ENCODE results near the gene CBFA2T2.

Gene CBFA2T2

DNA sequence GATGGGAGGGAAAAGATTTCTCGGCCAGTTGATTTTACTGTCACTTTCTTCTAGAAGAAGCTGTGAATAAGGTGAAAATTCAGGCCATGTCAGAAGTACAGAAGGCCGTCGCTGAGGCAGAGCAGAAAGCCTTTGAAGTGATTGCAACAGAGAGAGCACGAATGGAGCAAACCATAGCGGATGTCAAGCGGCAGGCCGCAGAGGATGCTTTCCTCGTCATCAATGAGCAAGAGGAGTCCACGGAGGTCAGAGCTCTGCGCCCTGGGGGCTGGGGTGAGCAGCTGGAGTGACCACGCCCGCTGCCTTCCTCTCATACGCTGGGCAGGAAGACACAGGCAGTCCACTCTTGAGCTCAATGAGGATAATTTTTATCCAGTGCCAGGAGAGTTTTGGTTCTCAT is 150.4 kb downstream of the CBFA2T2 start:
- no peak overlapping the region for H2AFZ ChIP-seq (ENCODE audit: insufficient read depth, low read length, poor library complexity)
- H3K27me3 ChIP-seq (ENCODE audit: insufficient read depth, low read length): no peaks in the 10 kb centered on the region
- no peak overlapping the region for H3K9ac ChIP-seq (ENCODE audit: low read length)
- H3K36me3 ChIP-seq (ENCODE audit: control insufficient read depth in 1 of 2, insufficient read depth in 2 of 2, low read length in 2 of 2): peaks cover 21 to 31% of the 10 kb centered on the region in 2 experiments
- H3K79me1 ChIP-seq (ENCODE audit: low read length): no peaks in the 10 kb centered on the region
- H3K4me3 ChIP-seq (ENCODE audit: low read depth, low read length): no peak overlapping the region
- no peak for DNase-seq
- H2AK5ac ChIP-seq (ENCODE audit: low read length): no peak overlapping the region
- H3K4me1 ChIP-seq (ENCODE audit: control insufficient read depth in 1 of 2, insufficient read depth in 2 of 2, low read length in 2 of 2): peaks cover 0 to 2% of the 10 kb centered on the region in 2 experiments
- no peak overlapping the region for H2BK120ac ChIP-seq (ENCODE audit: insufficient read depth, low read length, poor library complexity)
- H3K23ac ChIP-seq (ENCODE audit: low read length): no peak overlapping the region
- H3K4me2 ChIP-seq (ENCODE audit: low read length): no peak overlapping the region
- no peak overlapping the region for H3K4ac ChIP-seq (ENCODE audit: low read depth, low read length)
- no peak overlapping the region for H3K27ac ChIP-seq (ENCODE audit: low read depth, low read length)
- H4K8ac ChIP-seq (ENCODE audit: low read depth, low read length): no peak overlapping the region
- no peak overlapping the region for H4K12ac ChIP-seq (ENCODE audit: low read depth, low read length)
- no peak overlapping the region for H2BK12ac ChIP-seq (ENCODE audit: low read length)
- H3K79me2 ChIP-seq (ENCODE audit: control insufficient read depth, insufficient read depth, low read length, poor library complexity): no peaks in the 10 kb centered on the region
- H2BK5ac ChIP-seq (ENCODE audit: low read depth, low read length, poor library complexity): no peak overlapping the region
- no peaks in the 10 kb centered on the region for H3K9me3 ChIP-seq (ENCODE audit: insufficient read depth, low read depth, low read length)
- no peak overlapping the region for H3K14ac ChIP-seq (ENCODE audit: low read length)
- no CpG with 5 or more reads among the region's 13 CpGs for WGBS (ENCODE audit: extremely low coverage, insufficient coverage, insufficient read length)
- no peak overlapping the region for H4K91ac ChIP-seq (ENCODE audit: low read depth, low read length)
- H3K18ac ChIP-seq (ENCODE audit: low read length): no peak overlapping the region

DNA sequence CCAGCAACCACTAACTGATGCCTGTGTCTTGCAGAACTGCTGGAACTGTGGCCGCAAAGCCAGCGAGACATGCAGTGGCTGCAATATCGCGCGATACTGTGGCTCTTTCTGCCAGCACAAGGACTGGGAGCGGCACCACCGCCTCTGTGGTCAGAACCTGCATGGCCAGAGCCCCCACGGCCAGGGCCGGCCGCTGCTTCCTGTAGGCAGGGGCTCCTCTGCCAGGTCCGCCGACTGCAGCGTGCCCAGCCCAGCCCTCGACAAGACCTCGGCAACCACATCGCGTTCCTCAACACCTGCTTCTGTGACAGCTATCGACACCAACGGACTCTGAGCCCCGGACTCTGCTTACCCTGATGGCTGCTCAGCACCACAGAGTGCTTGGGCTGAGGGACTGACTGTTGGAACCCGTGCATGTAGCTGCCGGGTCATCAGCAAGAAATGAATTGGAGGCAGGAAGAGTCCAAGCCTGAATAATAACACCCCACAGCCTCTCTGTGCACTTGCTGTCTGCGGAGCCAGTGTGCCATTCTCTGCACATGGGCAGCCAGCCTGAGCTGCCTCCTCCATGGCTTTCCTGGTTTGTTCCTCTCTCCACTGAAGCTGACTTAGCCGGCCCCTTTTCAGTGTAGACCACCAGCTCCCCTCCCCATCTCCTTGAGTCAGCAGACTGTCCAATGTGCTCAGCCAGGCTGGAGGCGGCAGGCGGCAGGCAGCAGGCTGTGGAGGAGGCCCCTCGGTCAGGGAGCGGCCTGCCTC is 154.6 kb downstream of the CBFA2T2 start:
- no peak overlapping the region for H3K27ac ChIP-seq (ENCODE audit: low read depth, low read length)
- WGBS (ENCODE audit: extremely low coverage, insufficient coverage, insufficient read length): no CpG with 5 or more reads among the region's 28 CpGs

DNA sequence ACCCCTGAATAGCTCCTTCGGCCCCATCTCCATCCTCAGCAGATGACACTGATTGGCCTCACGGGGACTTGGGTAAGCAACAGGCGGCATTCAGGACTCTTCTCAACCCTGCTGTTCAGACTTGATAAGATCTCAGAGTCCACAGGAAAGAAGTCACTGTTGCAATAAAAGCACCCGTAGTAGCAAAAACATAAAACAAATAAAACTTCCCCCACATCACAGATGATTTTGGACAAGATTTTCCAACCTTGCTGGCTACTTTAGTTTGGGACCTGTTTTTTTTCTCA is 155.1 kb downstream of the CBFA2T2 start:
- Histone ChIP-seq H3K27me3 (ENCODE audit: insufficient read depth, low read length) (no peaks in the 10 kb centered on the region), H2BK5ac (ENCODE audit: low read depth, low read length, poor library complexity) (no peak overlapping the region), H2BK12ac (ENCODE audit: low read length) (no peak overlapping the region), H3K4me1 (ENCODE audit: control insufficient read depth in 1 of 2, insufficient read depth in 2 of 2, low read length in 2 of 2) (peaks cover 0 to 2% of the 10 kb centered on the region in 2 experiments), H3K18ac (ENCODE audit: low read length) (no peak overlapping the region), H2AK5ac (ENCODE audit: low read length) (no peak overlapping the region), H3K4me3 (ENCODE audit: low read depth, low read length) (no peak overlapping the region), H4K91ac (ENCODE audit: low read depth, low read length) (no peak overlapping the region), H3K79me1 (ENCODE audit: low read length) (no peaks in the 10 kb centered on the region), H3K79me2 (ENCODE audit: control insufficient read depth, insufficient read depth, low read length, poor library complexity) (no peaks in the 10 kb centered on the region), H3K14ac (ENCODE audit: low read length) (no peak overlapping the region), H2AFZ (ENCODE audit: insufficient read depth, low read length, poor library complexity) (no peak overlapping the region), H3K9me3 (ENCODE audit: insufficient read depth, low read depth, low read length) (no peaks in the 10 kb centered on the region), H3K23ac (ENCODE audit: low read length) (no peak overlapping the region), H3K36me3 (ENCODE audit: control insufficient read depth in 1 of 2, insufficient read depth in 2 of 2, low read length in 2 of 2) (peaks cover 23 to 27% of the 10 kb centered on the region in 2 experiments), H3K27ac (ENCODE audit: low read depth, low read length) (no peak overlapping the region), H3K4ac (ENCODE audit: low read depth, low read length) (no peak overlapping the region), H2BK120ac (ENCODE audit: insufficient read depth, low read length, poor library complexity) (no peak overlapping the region), H4K12ac (ENCODE audit: low read depth, low read length) (no peak overlapping the region), H3K9ac (ENCODE audit: low read length) (no peak overlapping the region), H3K4me2 (ENCODE audit: low read length) (no peak overlapping the region), H4K8ac (ENCODE audit: low read depth, low read length) (no peak overlapping the region)
- WGBS (ENCODE audit: extremely low coverage, insufficient coverage, insufficient read length): no CpG with 5 or more reads among the region's 4 CpGs
- DNase-seq: peak in 1 of 2 donors; percentile 28

More for the DNA sequence above, 154.6 kb downstream of the CBFA2T2 start:
- Histone ChIP-seq H2BK120ac (ENCODE audit: insufficient read depth, low read length, poor library complexity) (no peak overlapping the region), H3K9ac (ENCODE audit: low read length) (no peak overlapping the region), H3K4ac (ENCODE audit: low read depth, low read length) (no peak overlapping the region), H3K14ac (ENCODE audit: low read length) (no peak overlapping the region), H3K9me3 (ENCODE audit: insufficient read depth, low read depth, low read length) (no peaks in the 10 kb centered on the region), H3K18ac (ENCODE audit: low read length) (no peak overlapping the region), H2AFZ (ENCODE audit: insufficient read depth, low read length, poor library complexity) (no peak overlapping the region), H3K36me3 (ENCODE audit: control insufficient read depth in 1 of 2, insufficient read depth in 2 of 2, low read length in 2 of 2) (peaks cover 25 to 28% of the 10 kb centered on the region in 2 experiments), H2BK12ac (ENCODE audit: low read length) (no peak overlapping the region), H3K27me3 (ENCODE audit: insufficient read depth, low read length) (no peaks in the 10 kb centered on the region), H3K79me2 (ENCODE audit: control insufficient read depth, insufficient read depth, low read length, poor library complexity) (no peaks in the 10 kb centered on the region), H4K12ac (ENCODE audit: low read depth, low read length) (no peak overlapping the region), H3K4me1 (ENCODE audit: control insufficient read depth in 1 of 2, insufficient read depth in 2 of 2, low read length in 2 of 2) (peaks cover 0 to 2% of the 10 kb centered on the region in 2 experiments), H4K8ac (ENCODE audit: low read depth, low read length) (no peak overlapping the region), H3K23ac (ENCODE audit: low read length) (no peak overlapping the region), H2AK5ac (ENCODE audit: low read length) (no peak overlapping the region), H3K4me2 (ENCODE audit: low read length) (no peak overlapping the region), H4K91ac (ENCODE audit: low read depth, low read length) (no peak overlapping the region), H3K79me1 (ENCODE audit: low read length) (no peaks in the 10 kb centered on the region), H3K4me3 (ENCODE audit: low read depth, low read length) (no peak overlapping the region), H2BK5ac (ENCODE audit: low read depth, low read length, poor library complexity) (no peak overlapping the region)
- no peak for DNase-seq

DNA sequence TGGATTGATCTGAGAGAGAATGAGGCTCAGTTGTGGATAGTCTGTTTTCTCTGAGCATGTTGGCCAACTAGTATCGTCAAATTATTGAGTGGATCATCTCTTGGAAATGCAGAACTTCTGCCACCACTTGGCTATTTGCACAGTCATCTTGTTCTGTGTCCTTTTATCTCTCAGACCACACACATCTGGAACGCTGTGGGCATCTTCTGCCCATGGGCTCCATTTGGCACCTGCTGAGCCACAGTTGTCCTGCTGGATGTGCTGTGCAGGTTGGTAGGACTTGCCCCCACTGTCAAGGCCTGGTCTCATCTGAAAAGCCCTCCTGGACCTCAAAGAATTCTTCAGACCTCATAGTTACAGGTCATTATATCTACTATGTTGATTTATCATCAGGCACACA is 155.5 kb downstream of the CBFA2T2 start:
- Histone ChIP-seq H3K14ac (ENCODE audit: low read length) (no peak overlapping the region), H3K4me3 (ENCODE audit: low read depth, low read length) (no peak overlapping the region), H3K9ac (ENCODE audit: low read length) (no peak overlapping the region), H3K18ac (ENCODE audit: low read length) (no peak overlapping the region), H3K79me2 (ENCODE audit: control insufficient read depth, insufficient read depth, low read length, poor library complexity) (no peaks in the 10 kb centered on the region), H3K4me2 (ENCODE audit: low read length) (no peak overlapping the region), H3K23ac (ENCODE audit: low read length) (no peak overlapping the region), H3K36me3 (ENCODE audit: control insufficient read depth in 1 of 2, insufficient read depth in 2 of 2, low read length in 2 of 2) (peaks cover 20 to 23% of the 10 kb centered on the region in 2 experiments), H4K91ac (ENCODE audit: low read depth, low read length) (no peak overlapping the region), H3K9me3 (ENCODE audit: insufficient read depth, low read depth, low read length) (no peaks in the 10 kb centered on the region), H2BK120ac (ENCODE audit: insufficient read depth, low read length, poor library complexity) (no peak overlapping the region), H3K27me3 (ENCODE audit: insufficient read depth, low read length) (no peaks in the 10 kb centered on the region), H3K27ac (ENCODE audit: low read depth, low read length) (no peak overlapping the region), H2BK5ac (ENCODE audit: low read depth, low read length, poor library complexity) (no peak overlapping the region), H2BK12ac (ENCODE audit: low read length) (no peak overlapping the region), H3K4me1 (ENCODE audit: control insufficient read depth in 1 of 2, insufficient read depth in 2 of 2, low read length in 2 of 2) (peaks cover 0 to 2% of the 10 kb centered on the region in 2 experiments), H3K79me1 (ENCODE audit: low read length) (no peaks in the 10 kb centered on the region), H4K8ac (ENCODE audit: low read depth, low read length) (no peak overlapping the region), H2AFZ (ENCODE audit: insufficient read depth, low read length, poor library complexity) (no peak overlapping the region), H3K4ac (ENCODE audit: low read depth, low read length) (no peak overlapping the region), H2AK5ac (ENCODE audit: low read length) (no peak overlapping the region), H4K12ac (ENCODE audit: low read depth, low read length) (no peak overlapping the region)
- no CpG with 5 or more reads among the region's 2 CpGs for WGBS (ENCODE audit: extremely low coverage, insufficient coverage, insufficient read length)
- no peak for DNase-seq

Data from trophoblast cell (in vitro differentiated cells and primary cell).